ENCODE results near the gene PLEKHG5.
"Not testable (repeated sequence)": the region's sequence is repeated elsewhere in the genome, so short reads cannot be mapped to it uniquely, and the experiment has no call there.

- not testable (repeated sequence) for TF ChIP-seq CTCF, POLR2AphosphoS5 (IDR thresholded peaks at IDR 0.05)
These were observed 37.3 kb downstream of the PLEKHG5 start for GRCh38 chr1:6453895-6454855.
